ENCODE measurements around the gene PIH1D2.

DNA sequence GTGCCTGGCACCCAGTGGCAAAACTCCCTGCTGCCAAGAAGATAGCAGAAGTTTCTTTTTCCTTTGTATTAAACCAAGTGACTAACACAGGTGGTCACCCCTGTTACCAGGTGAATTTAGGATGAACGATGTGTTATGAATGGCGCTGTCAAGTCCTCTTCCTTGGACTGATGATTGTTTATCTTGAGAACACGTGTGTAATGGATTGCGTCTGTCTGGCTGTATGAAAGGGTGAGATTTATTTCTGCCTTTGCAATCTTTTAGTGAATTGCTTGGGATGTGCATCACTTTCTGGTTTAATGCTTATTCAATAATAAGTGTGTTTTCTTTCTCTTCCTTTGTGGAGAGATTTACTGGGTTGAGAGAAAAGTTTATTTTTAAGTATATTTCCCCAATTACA is 49.3 kb upstream of the PIH1D2 start:
- no peak for TF ChIP-seq POLR2A (IDR thresholded peaks at IDR 0.05; ENCODE audit: low read length)
- no peak for TF ChIP-seq GATA1 (IDR thresholded peaks at IDR 0.05; ENCODE audit: low read depth, low read length)
